ENCODE results near the gene VAPA. TPM values are rescaled to one million over a fixed set of nuclear protein-coding genes. Genes with fewer than 3 reads are reported as not detected.

VAPA gene
- total and polyA plus RNA-seq, 9 of the 15 experiments (the other 6 are each of a cell fraction or from before 2014, with no cell fraction given) = 219 to 902 (median 526) TPM

GRCh38 chr18:9869715-9870430, 43.9 kb upstream of the VAPA start (continued):
- TF ChIP-seq YY1 (IDR thresholded peaks at IDR 0.05; ENCODE audit: borderline replicate concordance in 1 of 3, control insufficient read depth in 1 of 3, extremely low read depth in 1 of 3, insufficient read depth in 3 of 3, insufficient read length in 1 of 3, insufficient replicate concordance in 2 of 3, low read depth in 1 of 3, low read length in 2 of 3) (peak; percentile 52 to 95 (median 81)), MCM7 (IDR thresholded peaks at IDR 0.05) (no peak), MTA3 (IDR thresholded peaks at IDR 0.05; ENCODE audit: borderline replicate concordance) (no peak), SLC30A9 (CRISPR knock-in tag; IDR thresholded peaks at IDR 0.05) (no peak), ATF3 (IDR thresholded peaks at IDR 0.05) (no peak), ATF3 (CRISPR knock-in tag; conservative IDR thresholded peaks at IDR 0.05) (peak; percentile 80; the same call in 1 of the 2 replicates), KLF6 (CRISPR knock-in tag; IDR thresholded peaks at IDR 0.05; ENCODE audit: borderline replicate concordance) (peak; percentile 74; the same call in 1 of the 2 replicates), ZNF253 (CRISPR knock-in tag; conservative IDR thresholded peaks at IDR 0.05) (no peak), SMARCB1 (IDR thresholded peaks at IDR 0.05; ENCODE audit: insufficient read length, low read depth) (peak; percentile 93), KLF16 (IDR thresholded peaks at IDR 0.05) (peak; percentile 56; the same call in 1 of the 2 replicates), ZBTB5 (IDR thresholded peaks at IDR 0.05) (no peak), ZNF197 (CRISPR knock-in tag; IDR thresholded peaks at IDR 0.05; ENCODE audit: low read depth) (no peak), ZBTB12 (CRISPR knock-in tag; IDR thresholded peaks at IDR 0.05) (no peak; the same call in 1 of the 2 replicates), PHB (CRISPR knock-in tag; IDR thresholded peaks at IDR 0.05) (no peak), RAD51 (IDR thresholded peaks at IDR 0.05; ENCODE audit: borderline replicate concordance, low read depth) (no peak; the same call in 1 of the 2 replicates), ZNF408 (CRISPR knock-in tag; IDR thresholded peaks at IDR 0.05; ENCODE audit: low read depth) (no peak), NFE2L1 (tag; IDR thresholded peaks at IDR 0.05; ENCODE audit: borderline replicate concordance, low read depth) (peak; percentile 86), SAP30 (IDR thresholded peaks at IDR 0.05; ENCODE audit: borderline replicate concordance, insufficient read depth, low read depth, low read length, poor library complexity, severe bottlenecking) (no peak), MECOM (CRISPR knock-in tag; IDR thresholded peaks at IDR 0.05) (peak; percentile 39)
- TF ChIP-seq, protein P1, sequence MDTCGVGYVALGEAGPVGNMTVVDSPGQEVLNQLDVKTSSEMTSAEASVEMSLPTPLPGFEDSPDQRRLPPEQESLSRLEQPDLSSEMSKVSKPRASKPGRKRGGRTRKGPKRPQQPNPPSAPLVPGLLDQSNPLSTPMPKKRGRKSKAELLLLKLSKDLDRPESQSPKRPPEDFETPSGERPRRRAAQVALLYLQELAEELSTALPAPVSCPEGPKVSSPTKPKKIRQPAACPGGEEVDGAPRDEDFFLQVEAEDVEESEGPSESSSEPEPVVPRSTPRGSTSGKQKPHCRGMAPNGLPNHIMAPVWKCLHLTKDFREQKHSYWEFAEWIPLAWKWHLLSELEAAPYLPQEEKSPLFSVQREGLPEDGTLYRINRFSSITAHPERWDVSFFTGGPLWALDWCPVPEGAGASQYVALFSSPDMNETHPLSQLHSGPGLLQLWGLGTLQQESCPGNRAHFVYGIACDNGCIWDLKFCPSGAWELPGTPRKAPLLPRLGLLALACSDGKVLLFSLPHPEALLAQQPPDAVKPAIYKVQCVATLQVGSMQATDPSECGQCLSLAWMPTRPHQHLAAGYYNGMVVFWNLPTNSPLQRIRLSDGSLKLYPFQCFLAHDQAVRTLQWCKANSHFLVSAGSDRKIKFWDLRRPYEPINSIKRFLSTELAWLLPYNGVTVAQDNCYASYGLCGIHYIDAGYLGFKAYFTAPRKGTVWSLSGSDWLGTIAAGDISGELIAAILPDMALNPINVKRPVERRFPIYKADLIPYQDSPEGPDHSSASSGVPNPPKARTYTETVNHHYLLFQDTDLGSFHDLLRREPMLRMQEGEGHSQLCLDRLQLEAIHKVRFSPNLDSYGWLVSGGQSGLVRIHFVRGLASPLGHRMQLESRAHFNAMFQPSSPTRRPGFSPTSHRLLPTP (IDR thresholded peaks at IDR 0.05; ENCODE audit: borderline replicate concordance, extremely low read depth, insufficient read length) = no peak
